ENCODE results near the gene MAPT. TPM values are rescaled to one million over a fixed set of nuclear protein-coding genes. Genes with fewer than 3 reads are reported as not detected.
"Not testable (repeated sequence)": the region's sequence is repeated elsewhere in the genome, so short reads cannot be mapped to it uniquely, and the experiment has no call there.

The MAPT gene
- total RNA-seq, 1 experiment from 2014 or later: 1.6 TPM

DNA sequence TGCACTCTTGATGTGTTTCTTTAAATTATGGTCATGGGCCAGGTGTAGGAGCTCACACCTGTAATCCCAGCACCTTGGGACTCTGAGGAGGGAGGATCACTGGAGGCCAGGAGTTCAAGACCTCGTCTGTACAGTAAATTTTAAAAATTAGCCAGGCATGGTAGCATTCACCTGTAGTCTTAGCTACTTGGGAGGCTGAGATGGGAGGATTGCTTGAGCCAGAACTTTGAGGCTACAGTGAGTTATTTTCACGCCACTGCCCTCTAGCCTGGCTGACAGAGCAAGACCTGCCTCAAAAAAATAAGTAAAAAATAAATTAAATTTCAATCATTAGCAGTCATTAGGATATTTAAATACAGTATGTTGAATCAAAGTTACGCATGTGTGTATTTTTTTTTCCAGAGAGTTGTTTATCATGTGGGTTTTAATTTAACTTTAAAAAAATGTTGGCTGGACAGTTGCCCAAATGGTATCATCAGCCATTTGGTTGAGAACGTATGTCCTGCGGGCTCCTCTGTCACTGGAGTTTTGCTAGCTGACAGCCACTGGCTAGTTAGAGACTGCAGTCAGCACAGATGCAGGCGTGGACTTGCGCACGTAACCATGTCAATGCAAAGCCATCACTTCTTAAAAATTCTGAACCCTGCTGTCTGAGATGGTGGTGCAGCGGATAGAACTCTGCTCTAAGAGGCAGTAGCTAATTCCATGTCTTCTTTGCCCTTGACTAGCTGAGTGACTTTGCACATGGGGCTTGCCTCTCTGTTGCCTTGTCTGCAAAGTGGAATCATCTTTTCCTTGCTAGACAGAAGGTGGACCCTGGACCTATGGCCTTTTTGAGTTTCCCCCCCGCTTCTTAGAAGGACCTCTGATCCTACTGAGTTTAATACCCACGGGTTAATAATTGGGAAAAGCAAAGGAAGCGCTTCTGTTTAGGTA lies 40.0 kb downstream of the MAPT start:
- Mint-ChIP-seq H3K4me3 (ENCODE audit: low read depth, unreplicated experiment) (no peak overlapping the region), H3K27me3 (ENCODE audit: unreplicated experiment) (peaks cover 79% of the 10 kb centered on the region), H3K36me3 (ENCODE audit: insufficient read depth, unreplicated experiment) (no peaks in the 10 kb centered on the region), H3K4me1 (ENCODE audit: low read depth, unreplicated experiment) (no peaks in the 10 kb centered on the region), H3K9me3 (ENCODE audit: low read depth, unreplicated experiment) (no peaks in the 10 kb centered on the region), H3K27ac (ENCODE audit: unreplicated experiment) (no peak overlapping the region)
- intact Hi-C loops (cut with micrococcal nuclease; ENCODE audit: unreplicated experiment): no loop called here
- CTCF ChIA-PET: interaction anchor here (0.7 to 1.0 kb wide), 3 partner anchors 10 to 111 kb away, joined by 3 read pairs; no protein-coding TSS in a partner anchor
- BruUV-seq (replicated peaks): no TSS peak
- no peak for TF ChIP-seq CTCF (IDR thresholded peaks at IDR 0.05; ENCODE audit: unreplicated experiment)
- DNase-seq: no peak

- CTCF ChIA-PET: interaction anchor here (0.8 kb wide), 1 partner anchor 9 kb away, joined by 3 read pairs; no protein-coding TSS in a partner anchor
- no peaks in the 10 kb centered on the region for H3K9me3 Mint-ChIP-seq (ENCODE audit: low read depth, unreplicated experiment)
- H3K27ac Mint-ChIP-seq (ENCODE audit: unreplicated experiment): no peak overlapping the region
- TF ChIP-seq CTCF (IDR thresholded peaks at IDR 0.05; ENCODE audit: unreplicated experiment): no peak
- BruUV-seq (replicated peaks): no TSS peak
- H3K4me3 Mint-ChIP-seq (ENCODE audit: low read depth, unreplicated experiment): no peak overlapping the region
- H3K36me3 Mint-ChIP-seq (ENCODE audit: insufficient read depth, unreplicated experiment): no peaks in the 10 kb centered on the region
- peaks cover 79% of the 10 kb centered on the region for H3K27me3 Mint-ChIP-seq (ENCODE audit: unreplicated experiment)
- no peak for DNase-seq
- intact Hi-C loops (cut with micrococcal nuclease; ENCODE audit: unreplicated experiment): no loop called here
- H3K4me1 Mint-ChIP-seq (ENCODE audit: low read depth, unreplicated experiment): no peaks in the 10 kb centered on the region
Observed at GRCh38 chr17:45935197-45935709, 40.9 kb downstream of the MAPT start.

DNA sequence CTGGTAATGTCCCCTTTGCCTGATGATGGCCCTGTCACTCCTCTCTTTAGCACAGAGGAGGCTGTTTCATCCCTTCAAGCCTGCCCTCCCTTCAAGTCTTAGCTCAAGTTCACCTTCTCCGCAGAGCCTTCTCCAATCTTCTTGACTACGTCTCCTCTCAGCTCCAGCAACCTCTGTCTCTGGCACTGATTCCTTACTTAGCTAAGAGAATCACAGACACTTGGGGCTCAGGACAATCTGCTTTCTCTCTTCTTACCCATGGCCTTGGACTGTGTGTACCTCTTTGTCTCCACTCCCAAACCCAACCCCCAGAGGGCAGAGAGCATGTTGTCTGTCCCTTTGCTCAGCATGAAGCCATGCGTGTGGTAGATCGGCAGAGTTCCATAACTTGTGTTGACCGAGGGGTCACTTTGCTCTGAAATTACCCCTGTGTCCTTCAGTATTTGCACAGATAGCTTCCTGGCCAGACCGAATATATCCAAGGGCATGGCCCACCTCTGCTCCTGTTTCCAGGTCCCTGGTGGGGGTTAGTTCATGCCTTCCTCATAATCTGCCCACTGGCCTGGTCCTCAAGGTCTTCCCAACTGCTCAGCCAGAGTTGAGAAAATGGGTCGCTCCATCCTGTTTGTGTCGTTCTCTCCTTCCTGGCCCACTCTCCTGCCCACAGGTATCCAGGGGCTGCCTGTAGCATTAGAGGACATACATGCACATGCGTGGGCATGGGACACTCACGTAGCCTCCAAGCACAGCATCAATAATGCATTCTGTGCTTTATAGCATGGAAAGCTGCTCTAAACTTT lies 41.6 kb downstream of the MAPT start:
- peaks cover 79% of the 10 kb centered on the region for H3K27me3 Mint-ChIP-seq (ENCODE audit: unreplicated experiment)
- CTCF ChIA-PET: no interaction called here
- intact Hi-C loops (cut with micrococcal nuclease; ENCODE audit: unreplicated experiment): no loop called here
- H3K27ac Mint-ChIP-seq (ENCODE audit: unreplicated experiment): no peak overlapping the region
- no peak overlapping the region for H3K4me3 Mint-ChIP-seq (ENCODE audit: low read depth, unreplicated experiment)
- DNase-seq: no peak
- no peaks in the 10 kb centered on the region for H3K9me3 Mint-ChIP-seq (ENCODE audit: low read depth, unreplicated experiment)
- no peaks in the 10 kb centered on the region for H3K4me1 Mint-ChIP-seq (ENCODE audit: low read depth, unreplicated experiment)
- no peak for TF ChIP-seq CTCF (IDR thresholded peaks at IDR 0.05; ENCODE audit: unreplicated experiment)
- BruUV-seq (replicated peaks): no TSS peak
- H3K36me3 Mint-ChIP-seq (ENCODE audit: insufficient read depth, unreplicated experiment): no peaks in the 10 kb centered on the region

GRCh38 chr17:45936610-45937009 lies 42.3 kb downstream of the MAPT start:
- CTCF ChIA-PET: no interaction called here
- no peak for DNase-seq

DNA sequence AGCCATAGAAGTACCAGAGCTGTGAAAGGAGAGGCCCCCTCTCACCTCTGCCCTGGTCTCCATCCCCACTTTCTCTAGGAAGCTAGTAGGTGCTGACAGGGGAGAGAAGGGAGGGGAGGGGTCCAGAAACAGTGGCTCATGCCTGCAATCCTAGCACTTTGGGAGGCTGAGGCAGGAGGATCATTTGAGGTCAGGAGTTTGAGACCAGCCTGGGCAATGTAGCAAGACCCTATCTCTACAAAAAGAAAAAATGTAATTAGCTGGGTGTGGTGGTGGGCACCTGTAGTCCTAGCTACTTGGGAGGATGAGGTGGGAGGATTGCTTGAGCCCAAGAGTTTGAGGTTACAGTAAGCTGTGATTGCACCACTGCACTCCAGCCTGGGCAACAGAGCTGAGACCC lies 42.8 kb downstream of the MAPT start:
- H3K36me3 Mint-ChIP-seq (ENCODE audit: insufficient read depth, unreplicated experiment); H3K27ac Mint-ChIP-seq (ENCODE audit: unreplicated experiment); H3K4me3 Mint-ChIP-seq (ENCODE audit: low read depth, unreplicated experiment); intact Hi-C loops (cut with micrococcal nuclease; ENCODE audit: unreplicated experiment); H3K9me3 Mint-ChIP-seq (ENCODE audit: low read depth, unreplicated experiment); H3K4me1 Mint-ChIP-seq (ENCODE audit: low read depth, unreplicated experiment); BruUV-seq (replicated peaks); DNase-seq: not testable (repeated sequence)
- peaks cover 89% of the 10 kb centered on the region for H3K27me3 Mint-ChIP-seq (ENCODE audit: unreplicated experiment)
- CTCF ChIA-PET: interaction anchor here (1.6 kb wide), 1 partner anchor 12 kb away, joined by 5 read pairs; no protein-coding TSS in a partner anchor

More at GRCh38 chr17:45936610-45937009, 42.3 kb downstream of the MAPT start:
- TF ChIP-seq CTCF (IDR thresholded peaks at IDR 0.05; ENCODE audit: unreplicated experiment): no peak
- H3K9me3 Mint-ChIP-seq (ENCODE audit: low read depth, unreplicated experiment): no peaks in the 10 kb centered on the region
- H3K4me3 Mint-ChIP-seq (ENCODE audit: low read depth, unreplicated experiment): no peak overlapping the region
- H3K27ac Mint-ChIP-seq (ENCODE audit: unreplicated experiment): no peak overlapping the region
- peaks cover 83% of the 10 kb centered on the region for H3K27me3 Mint-ChIP-seq (ENCODE audit: unreplicated experiment)
- intact Hi-C loops (cut with micrococcal nuclease; ENCODE audit: unreplicated experiment): no loop called here
- no peaks in the 10 kb centered on the region for H3K36me3 Mint-ChIP-seq (ENCODE audit: insufficient read depth, unreplicated experiment)
- no peaks in the 10 kb centered on the region for H3K4me1 Mint-ChIP-seq (ENCODE audit: low read depth, unreplicated experiment)
- no TSS peak for BruUV-seq (replicated peaks)

Measured in Calu3 (cell line).